Measurements from ENCODE around the gene FTH1. TPM values are rescaled to one million over a fixed set of nuclear protein-coding genes. Genes with fewer than 3 reads are reported as not detected.

The FTH1 gene
- total RNA-seq, 1 experiment from 2014 or later: 3,345 TPM

- Histone ChIP-seq H3K4me2 (ENCODE audit: low read length) (no peak overlapping the region), H3K36me3 (ENCODE audit: control insufficient read depth in 1 of 2, insufficient read depth in 2 of 2, low read length in 2 of 2) (no peaks in the 10 kb centered on the region), H3K4me1 (ENCODE audit: control insufficient read depth in 1 of 2, insufficient read depth in 2 of 2, low read length in 2 of 2) (peaks cover 5 to 12% of the 10 kb centered on the region in 2 experiments; a peak in 3 of 4 replicates), H3K4me3 (replicated peaks in 1 of 2; ENCODE audit: low read depth in 1 of 2, low read length in 2 of 2) (no peak overlapping the region), H3K27me3 (ENCODE audit: insufficient read depth, low read length) (no peaks in the 10 kb centered on the region), H2AFZ (ENCODE audit: low read depth, low read length, poor library complexity, severe bottlenecking) (no peak overlapping the region), H3K9ac (ENCODE audit: low read length) (no peak overlapping the region), H3K9me2 (ENCODE audit: insufficient read depth) (no peaks in the 10 kb centered on the region), H3K79me2 (ENCODE audit: insufficient read depth, low read length) (no peaks in the 10 kb centered on the region), H3K9me3 (ENCODE audit: control insufficient read depth in 1 of 2, insufficient read depth in 1 of 2, low read depth in 1 of 2, low read length in 2 of 2) (no peaks in the 10 kb centered on the region), H3K27ac (ENCODE audit: low read depth, low read length) (no peak overlapping the region), H4K20me1 (ENCODE audit: insufficient read depth) (no peaks in the 10 kb centered on the region)
- ATAC-seq (no peak), DNase-seq (ENCODE audit: low read depth, low spot score) (no peak)
- intact Hi-C loops (cut with micrococcal nuclease): no loop called here
- ChIA-PET RAD21 (ENCODE audit: low non-redundant PET in 1 of 2, low total read pairs in 2 of 2, uncharacterized antibody in 2 of 2, unreplicated experiment in 2 of 2) (no interaction called here), POLR2A (no interaction called here), CTCF (no interaction called here)
- BruUV-seq (replicated peaks): no TSS peak
- TF ChIP-seq EGR1 (IDR thresholded peaks at IDR 0.05; ENCODE audit: low read depth): no peak
- no peak for TF ChIP-seq YY1 (IDR thresholded peaks at IDR 0.05; ENCODE audit: extremely low read depth, insufficient replicate concordance, low read depth, low read length)
- TF ChIP-seq ZFX (IDR thresholded peaks at IDR 0.05): no peak
- no peak for TF ChIP-seq CBX3 (IDR thresholded peaks at IDR 0.05; ENCODE audit: low read depth)
- TF ChIP-seq, protein P1, sequence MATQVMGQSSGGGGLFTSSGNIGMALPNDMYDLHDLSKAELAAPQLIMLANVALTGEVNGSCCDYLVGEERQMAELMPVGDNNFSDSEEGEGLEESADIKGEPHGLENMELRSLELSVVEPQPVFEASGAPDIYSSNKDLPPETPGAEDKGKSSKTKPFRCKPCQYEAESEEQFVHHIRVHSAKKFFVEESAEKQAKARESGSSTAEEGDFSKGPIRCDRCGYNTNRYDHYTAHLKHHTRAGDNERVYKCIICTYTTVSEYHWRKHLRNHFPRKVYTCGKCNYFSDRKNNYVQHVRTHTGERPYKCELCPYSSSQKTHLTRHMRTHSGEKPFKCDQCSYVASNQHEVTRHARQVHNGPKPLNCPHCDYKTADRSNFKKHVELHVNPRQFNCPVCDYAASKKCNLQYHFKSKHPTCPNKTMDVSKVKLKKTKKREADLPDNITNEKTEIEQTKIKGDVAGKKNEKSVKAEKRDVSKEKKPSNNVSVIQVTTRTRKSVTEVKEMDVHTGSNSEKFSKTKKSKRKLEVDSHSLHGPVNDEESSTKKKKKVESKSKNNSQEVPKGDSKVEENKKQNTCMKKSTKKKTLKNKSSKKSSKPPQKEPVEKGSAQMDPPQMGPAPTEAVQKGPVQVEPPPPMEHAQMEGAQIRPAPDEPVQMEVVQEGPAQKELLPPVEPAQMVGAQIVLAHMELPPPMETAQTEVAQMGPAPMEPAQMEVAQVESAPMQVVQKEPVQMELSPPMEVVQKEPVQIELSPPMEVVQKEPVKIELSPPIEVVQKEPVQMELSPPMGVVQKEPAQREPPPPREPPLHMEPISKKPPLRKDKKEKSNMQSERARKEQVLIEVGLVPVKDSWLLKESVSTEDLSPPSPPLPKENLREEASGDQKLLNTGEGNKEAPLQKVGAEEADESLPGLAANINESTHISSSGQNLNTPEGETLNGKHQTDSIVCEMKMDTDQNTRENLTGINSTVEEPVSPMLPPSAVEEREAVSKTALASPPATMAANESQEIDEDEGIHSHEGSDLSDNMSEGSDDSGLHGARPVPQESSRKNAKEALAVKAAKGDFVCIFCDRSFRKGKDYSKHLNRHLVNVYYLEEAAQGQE (IDR thresholded peaks at IDR 0.05; ENCODE audit: low read depth): no peak
- TF ChIP-seq JUND (IDR thresholded peaks at IDR 0.05): no peak
- no peak for TF ChIP-seq POLR2AphosphoS5 (IDR thresholded peaks at IDR 0.05; ENCODE audit: low read depth, low read length)
- no peak for TF ChIP-seq CEBPB (IDR thresholded peaks at IDR 0.05; ENCODE audit: low read depth)
- no peak for TF ChIP-seq RAD21 (IDR thresholded peaks at IDR 0.05; ENCODE audit: low read depth)
- TF ChIP-seq ZNF274 (IDR thresholded peaks at IDR 0.05; ENCODE audit: low read depth, low read length): no peak
- TF ChIP-seq SIN3A (IDR thresholded peaks at IDR 0.05; ENCODE audit: low read depth): no peak
- TF ChIP-seq ATF3 (IDR thresholded peaks at IDR 0.05): no peak
- TF ChIP-seq CTCF (IDR thresholded peaks at IDR 0.05 in 2 of 3, conservative IDR thresholded peaks at IDR 0.05 in 1 of 3; ENCODE audit: borderline replicate concordance in 1 of 3, insufficient read depth in 1 of 3, low read depth in 2 of 3, low read length in 2 of 3): no peak
- TF ChIP-seq SRF (IDR thresholded peaks at IDR 0.05; ENCODE audit: low read depth): no peak
- TF ChIP-seq POLR2A (IDR thresholded peaks at IDR 0.05; ENCODE audit: borderline replicate concordance, extremely low read depth, insufficient read depth, insufficient read length): no peak
- TF ChIP-seq, protein P2, sequence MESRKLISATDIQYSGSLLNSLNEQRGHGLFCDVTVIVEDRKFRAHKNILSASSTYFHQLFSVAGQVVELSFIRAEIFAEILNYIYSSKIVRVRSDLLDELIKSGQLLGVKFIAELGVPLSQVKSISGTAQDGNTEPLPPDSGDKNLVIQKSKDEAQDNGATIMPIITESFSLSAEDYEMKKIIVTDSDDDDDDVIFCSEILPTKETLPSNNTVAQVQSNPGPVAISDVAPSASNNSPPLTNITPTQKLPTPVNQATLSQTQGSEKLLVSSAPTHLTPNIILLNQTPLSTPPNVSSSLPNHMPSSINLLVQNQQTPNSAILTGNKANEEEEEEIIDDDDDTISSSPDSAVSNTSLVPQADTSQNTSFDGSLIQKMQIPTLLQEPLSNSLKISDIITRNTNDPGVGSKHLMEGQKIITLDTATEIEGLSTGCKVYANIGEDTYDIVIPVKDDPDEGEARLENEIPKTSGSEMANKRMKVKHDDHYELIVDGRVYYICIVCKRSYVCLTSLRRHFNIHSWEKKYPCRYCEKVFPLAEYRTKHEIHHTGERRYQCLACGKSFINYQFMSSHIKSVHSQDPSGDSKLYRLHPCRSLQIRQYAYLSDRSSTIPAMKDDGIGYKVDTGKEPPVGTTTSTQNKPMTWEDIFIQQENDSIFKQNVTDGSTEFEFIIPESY (IDR thresholded peaks at IDR 0.05; ENCODE audit: extremely low read depth, insufficient replicate concordance, low read length): no peak
- TF ChIP-seq EZH2phosphoT487 (IDR thresholded peaks at IDR 0.05; ENCODE audit: borderline replicate concordance): no peak
- no peak for TF ChIP-seq TCF7L2 (IDR thresholded peaks at IDR 0.05; ENCODE audit: borderline replicate concordance, extremely low read depth, insufficient read depth, insufficient read length)
Observed at GRCh38 chr11:61921446-61921845, 46.0 kb downstream of the FTH1 start.
